Spleen (tissue), 7 donors: ENCODE measurements around the gene RSPRY1.

Source experiments
- CTCF ChIP-seq, 11 experiments: fragments of 200-600 bp in 7 of 11; fragments of 450-650 bp in 4 of 11; sonication (generic) in 4 of 11; IDR thresholded peaks in 8 of 11; conservative IDR thresholded peaks in 3 of 11; 1 replicate in 7 of 11; 2 replicates in 4 of 11; pipeline versions ENCODE4 v1.4.0 to v1.8.0; 2016 to 2021; ENCODE audit warnings: antibody characterized with exemption in 11 of 11, inconsistent platforms in 4 of 11, mild to moderate bottlenecking in 1 of 11
- POLR2AphosphoS5 ChIP-seq, 3 donors: sonication (generic); formaldehyde crosslinking; IDR thresholded peaks; one replicate each; pipeline ENCODE4 v1.5.1; 2017; ENCODE audit warnings: antibody characterized with exemption in 3 of 3
- donor health status: DM: no; HTN: no; CAD: no; lungs with moderate emphysema.
- donor health status: DM: no; HTN: no; CAD: no.
- donor health status: DM: no; HTN: no; CAD: no.

GRCh38 chr16:57226701-57227621 lies 40.8 kb downstream of the RSPRY1 start:
- TF ChIP-seq POLR2AphosphoS5 (IDR thresholded peaks at IDR 0.05), result no peak
- TF ChIP-seq CTCF (IDR thresholded peaks at IDR 0.05 in 8 of 11, conservative IDR thresholded peaks at IDR 0.05 in 3 of 11), result no peak
